ENCODE results near the gene DPM1. TPM values are rescaled to one million over a fixed set of nuclear protein-coding genes. Genes with fewer than 3 reads are reported as not detected.

Gene DPM1
- total RNA-seq, 4 donors from 2014 or later: 39.0 to 62.0 (median 49.6) TPM

- TF ChIP-seq CTCF (IDR thresholded peaks at IDR 0.05): no peak
- DNase-seq (ENCODE audit: low spot score): no peak
- ATAC-seq (ENCODE audit: low FRiP score): no peak
These were observed 11.1 kb upstream of the DPM1 start for GRCh38 chr20:50969435-50969834.

GRCh38 chr20:50968289-50968688 is 10.0 kb upstream of the DPM1 start:
- no peak for DNase-seq (ENCODE audit: low spot score)
- no peak for ATAC-seq (ENCODE audit: low FRiP score)
- no peak for TF ChIP-seq CTCF (IDR thresholded peaks at IDR 0.05)

- DNase-seq (ENCODE audit: low spot score): no peak
- ATAC-seq (ENCODE audit: low FRiP score): no peak
- no peak for TF ChIP-seq CTCF (IDR thresholded peaks at IDR 0.05)
These were observed 9.3 kb upstream of the DPM1 start for GRCh38 chr20:50967586-50967985.

- no peak for TF ChIP-seq CTCF (IDR thresholded peaks at IDR 0.05)
- DNase-seq (ENCODE audit: low spot score) (no peak), ATAC-seq (ENCODE audit: low FRiP score) (no peak)
These were observed 1.3 kb upstream of the DPM1 start for GRCh38 chr20:50959543-50960126.

- ATAC-seq (ENCODE audit: low FRiP score) (peak; percentile 60), DNase-seq (ENCODE audit: low spot score) (peak; percentile 47)
- TF ChIP-seq CTCF (IDR thresholded peaks at IDR 0.05): peak in 1 of 3 donors; percentile 3
These were observed 547 bp upstream of the DPM1 start, which contains the start of gene MOCS3 for GRCh38 chr20:50958615-50959542. TSS of gene MOCS3 (plus strand) at chr20:50958818. CDS start at chr20:50958843, 25 bp downstream.

- TF ChIP-seq CTCF (IDR thresholded peaks at IDR 0.05): no peak
- DNase-seq (ENCODE audit: low spot score) (no peak), ATAC-seq (ENCODE audit: low FRiP score) (no peak)
These were observed 1.1 kb downstream of the DPM1 start for GRCh38 chr20:50957276-50957675.
